GM19397 (cell line): ENCODE measurements around the gene AMELY.
"Not testable (repeated sequence)": the region's sequence is repeated elsewhere in the genome, so short reads cannot be mapped to it uniquely, and the experiment has no call there.

Experiments used
- ATAC-seq: cut with Tn5 transposase; IDR thresholded peaks from one replicate; pipeline ENCODE4 v1.9.1; 2021; ENCODE audit warnings: mild to moderate bottlenecking, moderate library complexity; ENCODE audit not compliant: unreplicated experiment

AMELY gene

GRCh38 chrY:6911253-6911881 is at the start of gene AMELY:
TSS of gene AMELY (minus strand) at chrY:6911752. CDS start at chrY:6872608, 39,144 bp downstream.
- no peak for ATAC-seq

GRCh38 chrY:6949947-6950346 is 38.4 kb upstream of the AMELY start:
- no peak for ATAC-seq

GRCh38 chrY:6948378-6948777 is 36.8 kb upstream of the AMELY start:
- ATAC-seq = no peak

- ATAC-seq = no peak
Measured at GRCh38 chrY:6947695-6948094, 36.1 kb upstream of the AMELY start.

- no peak for ATAC-seq
Measured at GRCh38 chrY:6935497-6935896, 23.9 kb upstream of the AMELY start.

GRCh38 chrY:6931779-6932396 is 20.3 kb upstream of the AMELY start:
- ATAC-seq = no peak

GRCh38 chrY:6929237-6929636 is 17.7 kb upstream of the AMELY start:
- ATAC-seq = no peak

GRCh38 chrY:6928265-6928664 is 16.7 kb upstream of the AMELY start:
- no peak for ATAC-seq

- ATAC-seq = no peak
Measured at GRCh38 chrY:6921061-6921460, 9.5 kb upstream of the AMELY start.

- ATAC-seq = no peak
Measured at GRCh38 chrY:6913362-6913761, 1.8 kb upstream of the AMELY start.

GRCh38 chrY:6910372-6911252 is 940 bp downstream of the AMELY start, which contains the start of gene TBL1Y:
TSS of gene TBL1Y (plus strand) at chrY:6910697. CDS start at chrY:7025085, 114,388 bp downstream.
- no peak for ATAC-seq

GRCh38 chrY:6909856-6910255 is 1.7 kb downstream of the AMELY start:
- ATAC-seq = no peak

- ATAC-seq = no peak
Measured at GRCh38 chrY:6909118-6909521, 2.4 kb downstream of the AMELY start.

- not testable (repeated sequence) for ATAC-seq
Measured at GRCh38 chrY:6908021-6908420, 3.5 kb downstream of the AMELY start.

GRCh38 chrY:6907591-6907990 is 4.0 kb downstream of the AMELY start:
- no peak for ATAC-seq

- not testable (repeated sequence) for ATAC-seq
Measured at GRCh38 chrY:6902116-6902515, 9.4 kb downstream of the AMELY start.

- no peak for ATAC-seq
Measured at GRCh38 chrY:6895236-6895635, 16.3 kb downstream of the AMELY start.

GRCh38 chrY:6894496-6894895 is 17.1 kb downstream of the AMELY start:
- ATAC-seq = no peak

- ATAC-seq = no peak
Measured at GRCh38 chrY:6849384-6849783, 62.2 kb downstream of the AMELY start.

- ATAC-seq = not testable (repeated sequence)
Measured at GRCh38 chrY:6842650-6843049, 68.9 kb downstream of the AMELY start.
